ENCODE data around the gene PDE4D. TPM values are rescaled to one million over a fixed set of nuclear protein-coding genes. Genes with fewer than 3 reads are reported as not detected.

The PDE4D gene
- total RNA-seq, 2 donors from 2014 or later: 116 to 154 TPM

DNA sequence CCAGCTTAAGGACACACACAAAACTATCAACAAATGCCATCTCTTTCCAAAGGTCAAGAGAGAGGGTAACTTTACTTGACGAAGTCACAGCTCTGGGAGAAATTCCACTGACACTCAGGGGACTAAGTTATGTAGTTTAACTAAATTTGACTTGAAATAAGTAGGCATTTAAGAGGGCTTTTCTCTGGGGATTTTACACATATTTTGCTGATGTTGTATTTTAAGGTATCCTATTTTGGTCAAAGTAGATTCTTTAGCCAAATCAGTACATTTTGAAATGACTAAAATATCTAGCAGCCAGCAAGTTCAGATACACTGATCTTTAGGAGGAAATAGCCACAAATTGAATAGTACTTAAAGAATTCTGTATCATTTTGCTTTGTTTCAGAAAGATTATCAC, 652.0 kb downstream of the PDE4D start:
- peaks cover 53% of the 10 kb centered on the region for H3K27me3 Mint-ChIP-seq (ENCODE audit: low read depth)
- ATAC-seq (replicated peaks in 1 of 2): no peak
- H3K4me3 Mint-ChIP-seq: no peak overlapping the region

DNA sequence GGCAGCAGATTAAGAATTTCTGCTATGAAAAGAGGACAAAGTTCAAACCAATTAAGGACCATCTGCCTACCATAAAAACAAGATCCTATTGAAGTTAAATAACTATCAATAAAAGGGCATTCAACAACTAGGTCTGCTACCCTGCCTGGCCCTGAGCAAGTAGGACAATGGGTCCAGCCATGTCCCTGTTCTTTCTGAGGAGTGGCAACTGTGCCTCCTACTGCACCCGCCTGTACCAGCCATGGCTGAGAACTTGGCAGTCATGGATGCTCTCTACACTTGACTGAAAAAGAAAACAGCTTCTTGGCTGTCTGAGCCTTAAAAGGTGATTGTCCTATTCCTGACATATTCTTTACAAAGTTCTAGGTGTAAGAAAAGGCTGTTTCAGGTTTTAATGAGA, 652.4 kb downstream of the PDE4D start:
- Mint-ChIP-seq H3K27ac (no peak overlapping the region), H3K27me3 (ENCODE audit: low read depth) (peaks cover 57% of the 10 kb centered on the region), H3K9me3 (no peaks in the 10 kb centered on the region), H3K36me3 (ENCODE audit: insufficient read depth in 2 of 2) (no peaks in the 10 kb centered on the region), H3K4me1 (ENCODE audit: low read depth) (peaks cover 27% of the 10 kb centered on the region), H3K4me3 (no peak overlapping the region)
- ATAC-seq (replicated peaks in 1 of 2): no peak
- no peak for DNase-seq

More for the DNA sequence above, 652.0 kb downstream of the PDE4D start:
- Mint-ChIP-seq H3K27ac (no peak overlapping the region), H3K9me3 (no peaks in the 10 kb centered on the region), H3K36me3 (ENCODE audit: insufficient read depth in 2 of 2) (no peaks in the 10 kb centered on the region), H3K4me1 (ENCODE audit: low read depth) (peaks cover 30% of the 10 kb centered on the region)
- DNase-seq: no peak

DNA sequence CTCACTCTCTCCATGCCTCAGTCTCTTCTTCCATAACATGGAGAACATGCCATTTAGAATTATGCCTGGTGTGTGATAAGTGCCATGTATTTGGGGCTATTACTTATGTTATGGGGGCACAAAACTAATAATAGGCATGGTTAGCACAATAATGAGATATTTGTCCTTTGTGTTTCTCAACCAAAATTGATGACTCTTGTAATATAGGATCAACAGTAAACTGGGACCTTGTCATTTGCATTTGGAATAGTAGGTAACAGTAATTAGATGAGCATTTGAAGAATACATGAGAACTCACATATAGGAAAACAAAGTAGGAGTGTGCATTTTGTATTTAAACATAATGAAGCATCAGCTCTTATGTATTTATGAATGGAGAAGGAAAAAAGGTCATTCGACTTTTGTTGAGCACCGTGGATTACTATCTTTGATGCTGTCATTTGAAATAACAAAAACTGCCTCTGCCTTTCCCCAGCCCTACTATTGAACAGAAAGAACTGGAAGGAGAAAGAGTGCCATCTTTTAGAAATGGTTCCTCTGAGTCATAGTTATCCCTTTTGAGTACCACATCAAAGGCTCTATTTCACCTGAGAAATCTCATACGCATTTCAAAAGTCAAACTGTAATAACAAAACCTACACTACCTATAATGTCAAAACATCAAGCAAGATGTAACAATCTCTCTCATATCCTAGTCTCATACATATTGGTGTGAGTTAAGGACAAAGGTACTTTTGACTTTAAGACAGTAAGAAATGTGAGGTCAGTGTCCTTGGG, 655.2 kb downstream of the PDE4D start:
- Mint-ChIP-seq H3K4me3 (peak overlapping the region in 1 of 2 donors; percentile 34), H3K4me1 (ENCODE audit: low read depth) (peaks cover 27% of the 10 kb centered on the region), H3K27ac (peak overlapping the region; percentile 30), H3K9me3 (no peaks in the 10 kb centered on the region), H3K27me3 (ENCODE audit: low read depth) (peaks cover 81% of the 10 kb centered on the region), H3K36me3 (ENCODE audit: insufficient read depth in 2 of 2) (no peaks in the 10 kb centered on the region)
- ATAC-seq (replicated peaks in 1 of 2) (peak; percentile 94 to 96), DNase-seq (peak; percentile 19 to 24)

DNA sequence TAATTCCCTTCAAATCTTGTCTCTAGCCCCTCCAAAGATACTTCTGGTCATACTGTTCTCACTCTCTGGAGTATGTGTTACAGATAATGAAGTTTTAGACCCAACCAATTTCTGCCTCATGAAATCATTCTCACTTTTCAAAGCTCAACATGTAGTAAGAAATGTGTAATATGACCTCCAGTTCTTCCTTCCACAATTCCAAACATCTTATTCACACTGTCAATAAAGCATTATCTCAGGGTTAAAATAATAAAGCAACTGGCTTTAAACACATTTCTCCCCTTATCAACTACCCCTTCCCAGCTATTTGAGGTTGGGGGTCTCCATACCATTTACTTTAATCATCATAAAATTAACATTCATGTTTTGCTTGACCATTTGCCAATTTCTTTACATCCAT, 656.5 kb downstream of the PDE4D start:
- Mint-ChIP-seq H3K9me3 (no peaks in the 10 kb centered on the region), H3K27ac (no peak overlapping the region), H3K36me3 (ENCODE audit: insufficient read depth in 2 of 2) (no peaks in the 10 kb centered on the region), H3K27me3 (ENCODE audit: low read depth) (peaks cover 80% of the 10 kb centered on the region), H3K4me3 (no peak overlapping the region), H3K4me1 (ENCODE audit: low read depth) (peaks cover 28% of the 10 kb centered on the region)
- ATAC-seq (replicated peaks in 1 of 2): no peak
- DNase-seq: no peak

DNA sequence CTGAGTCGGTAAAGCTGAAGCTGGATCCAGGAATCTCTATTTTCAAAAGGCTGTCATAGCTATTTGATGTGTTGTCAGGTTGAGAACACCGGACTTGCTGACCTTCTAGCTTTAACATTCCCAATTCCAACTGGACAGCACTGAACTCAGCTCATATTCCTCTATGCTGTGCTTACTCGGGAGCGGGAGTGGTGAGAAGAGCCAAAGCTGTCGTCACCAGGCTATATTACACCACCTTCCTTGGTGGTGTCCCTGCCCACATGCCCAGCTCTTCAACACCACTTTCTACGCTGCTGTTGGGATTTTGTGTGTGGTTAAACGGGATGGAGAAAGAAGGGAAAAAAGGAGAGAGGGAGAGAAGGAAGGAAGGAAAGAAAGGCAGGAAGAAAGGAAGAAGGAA, 657.1 kb downstream of the PDE4D start:
- no peaks in the 10 kb centered on the region for H3K9me3 Mint-ChIP-seq
- H3K27ac Mint-ChIP-seq: no peak overlapping the region
- ATAC-seq (replicated peaks in 1 of 2) (no peak), DNase-seq (no peak)
- no peak overlapping the region for H3K4me3 Mint-ChIP-seq
- H3K36me3 Mint-ChIP-seq (ENCODE audit: insufficient read depth in 2 of 2): no peaks in the 10 kb centered on the region
- H3K27me3 Mint-ChIP-seq (ENCODE audit: low read depth): peaks cover 80% of the 10 kb centered on the region
- peaks cover 34% of the 10 kb centered on the region for H3K4me1 Mint-ChIP-seq (ENCODE audit: low read depth)

DNA sequence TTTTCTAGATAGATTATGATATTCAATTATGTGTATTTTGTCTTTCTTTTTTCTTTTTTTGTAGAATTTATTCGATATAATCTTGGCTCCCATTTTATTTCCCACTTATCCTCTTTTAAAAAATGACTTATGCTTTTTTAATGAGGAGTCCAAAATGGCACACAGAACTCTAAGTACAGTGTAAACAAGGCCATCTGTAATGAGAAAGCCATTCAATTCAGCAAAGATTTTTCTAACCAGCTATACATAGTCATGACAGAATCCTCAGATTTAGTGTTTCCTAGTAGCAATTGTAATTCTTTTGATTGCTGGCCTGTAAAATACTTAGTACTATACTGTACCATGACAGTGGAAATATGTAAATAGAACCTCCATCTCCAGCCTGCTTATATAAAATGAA, 659.3 kb downstream of the PDE4D start:
- H3K36me3 Mint-ChIP-seq (ENCODE audit: insufficient read depth in 2 of 2): no peaks in the 10 kb centered on the region
- no peak for ATAC-seq (replicated peaks in 1 of 2)

DNA sequence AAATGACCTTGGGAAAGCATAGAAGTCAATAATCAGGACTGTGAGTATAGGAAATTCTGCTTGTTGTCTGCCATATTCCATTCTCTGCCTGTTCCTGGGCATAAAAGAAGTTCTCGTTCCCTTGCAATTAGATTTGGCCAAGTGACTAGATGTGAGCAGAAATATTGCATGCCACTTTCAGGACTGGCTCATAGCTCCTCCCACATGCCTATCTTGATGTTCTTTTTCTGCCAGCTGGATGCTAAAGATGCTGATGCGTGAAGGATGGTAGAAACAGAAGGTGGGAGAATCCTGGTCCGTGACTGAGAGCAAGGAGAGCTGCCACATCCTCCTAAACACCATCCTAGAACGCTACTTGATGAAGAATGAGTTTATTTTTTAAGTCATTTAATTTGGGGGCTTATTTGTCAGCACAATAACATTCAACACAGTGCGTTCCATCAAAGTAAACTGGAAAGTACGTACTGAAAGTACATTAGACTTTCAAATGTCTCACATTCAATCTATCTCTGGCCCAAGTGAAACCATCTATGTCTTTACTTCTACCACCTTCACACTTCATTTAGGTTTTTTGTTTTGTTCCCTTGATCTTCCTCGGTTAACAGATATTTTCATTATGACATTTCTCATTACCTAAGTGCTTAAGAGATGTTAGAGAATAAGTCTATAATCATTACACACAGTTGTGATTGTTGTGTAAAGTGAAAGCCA, 662.1 kb downstream of the PDE4D start:
- H3K27me3 Mint-ChIP-seq (ENCODE audit: low read depth): peaks cover 82% of the 10 kb centered on the region
- ATAC-seq (replicated peaks in 1 of 2) (peak in 1 of 2 donors; percentile 32), DNase-seq (no peak)
- peaks cover 9% of the 10 kb centered on the region for H3K4me1 Mint-ChIP-seq (ENCODE audit: low read depth)
- no peak overlapping the region for H3K27ac Mint-ChIP-seq
- no peak overlapping the region for H3K4me3 Mint-ChIP-seq
- no peaks in the 10 kb centered on the region for H3K36me3 Mint-ChIP-seq (ENCODE audit: insufficient read depth in 2 of 2)
- H3K9me3 Mint-ChIP-seq: no peaks in the 10 kb centered on the region

More for the DNA sequence above, 659.3 kb downstream of the PDE4D start:
- no peak overlapping the region for H3K27ac Mint-ChIP-seq
- no peak for DNase-seq
- H3K4me1 Mint-ChIP-seq (ENCODE audit: low read depth): peaks cover 27% of the 10 kb centered on the region
- H3K9me3 Mint-ChIP-seq: no peaks in the 10 kb centered on the region
- no peak overlapping the region for H3K4me3 Mint-ChIP-seq
- peaks cover 72% of the 10 kb centered on the region for H3K27me3 Mint-ChIP-seq (ENCODE audit: low read depth)

DNA sequence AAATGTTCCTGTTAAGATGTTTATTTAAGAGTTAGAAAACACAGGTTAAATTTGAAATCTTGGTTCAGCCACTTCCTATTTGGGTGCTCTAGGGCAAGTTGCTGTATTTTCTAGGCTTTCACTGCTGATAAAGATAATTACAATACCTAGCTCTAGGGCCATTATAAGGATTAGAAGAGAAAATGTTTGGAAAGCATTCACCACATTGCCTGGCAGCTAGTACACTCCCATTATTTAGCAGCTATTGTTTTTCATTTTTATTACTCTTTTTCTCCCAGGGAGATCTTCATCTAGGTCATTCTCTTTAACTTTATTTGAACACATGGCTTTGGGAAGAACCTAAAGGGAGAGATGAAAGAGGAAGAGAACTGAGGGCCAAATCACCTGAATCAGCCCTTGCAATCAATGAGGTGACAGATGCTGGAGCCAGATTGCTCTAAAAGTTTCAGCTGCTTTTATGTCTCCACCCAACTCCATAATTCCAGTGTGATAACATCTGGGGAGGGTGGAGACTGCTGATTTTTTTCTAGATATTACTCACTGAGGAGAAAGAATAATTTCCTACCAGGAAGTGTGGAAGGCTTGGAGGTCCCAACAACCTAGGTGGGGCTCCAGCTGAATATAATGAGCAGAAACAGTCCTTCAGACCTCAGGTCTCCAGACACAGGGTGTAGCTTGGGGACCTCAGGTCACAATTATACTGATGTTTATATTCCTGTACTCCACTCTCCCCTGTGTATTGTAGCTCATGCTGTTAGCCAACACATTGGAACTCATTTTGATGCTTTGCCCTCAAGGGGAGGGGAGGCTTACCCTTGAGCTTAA, 670.6 kb downstream of the PDE4D start:
- H3K4me1 Mint-ChIP-seq (ENCODE audit: low read depth): peaks cover 3% of the 10 kb centered on the region
- H3K27ac Mint-ChIP-seq: no peak overlapping the region
- DNase-seq (no peak), ATAC-seq (replicated peaks in 1 of 2) (no peak)
- H3K36me3 Mint-ChIP-seq (ENCODE audit: insufficient read depth in 2 of 2): no peaks in the 10 kb centered on the region
- peaks cover 25% of the 10 kb centered on the region for H3K27me3 Mint-ChIP-seq (ENCODE audit: low read depth)
- no peak overlapping the region for H3K4me3 Mint-ChIP-seq
- H3K9me3 Mint-ChIP-seq: peaks cover 1 to 3% of the 10 kb centered on the region in 2 donors

DNA sequence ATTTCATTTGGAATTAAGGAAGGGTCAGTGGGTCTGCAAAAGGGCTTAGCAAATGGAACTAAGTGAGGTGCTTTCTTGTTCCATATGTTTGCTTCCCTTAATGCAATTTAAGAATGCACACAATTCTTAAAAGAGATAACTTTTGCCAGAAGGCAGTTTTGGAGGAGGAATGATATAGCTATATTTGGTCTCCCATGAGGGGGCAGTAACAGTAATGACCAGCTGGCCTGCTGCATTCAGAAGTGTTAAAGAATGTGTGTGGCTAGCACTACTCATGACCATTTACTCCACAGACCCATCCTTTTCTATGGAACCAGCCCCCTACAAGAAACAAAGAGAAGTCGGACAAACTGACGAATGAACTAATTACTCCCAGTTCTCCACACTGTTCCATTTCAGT, 671.8 kb downstream of the PDE4D start:
- Mint-ChIP-seq H3K27ac (no peak overlapping the region), H3K9me3 (peaks cover 1 to 3% of the 10 kb centered on the region in 2 donors), H3K27me3 (ENCODE audit: low read depth) (peaks cover 15% of the 10 kb centered on the region), H3K36me3 (ENCODE audit: insufficient read depth in 2 of 2) (no peaks in the 10 kb centered on the region), H3K4me1 (ENCODE audit: low read depth) (peaks cover 3% of the 10 kb centered on the region), H3K4me3 (no peak overlapping the region)
- no peak for DNase-seq
- ATAC-seq (replicated peaks in 1 of 2): no peak

DNA sequence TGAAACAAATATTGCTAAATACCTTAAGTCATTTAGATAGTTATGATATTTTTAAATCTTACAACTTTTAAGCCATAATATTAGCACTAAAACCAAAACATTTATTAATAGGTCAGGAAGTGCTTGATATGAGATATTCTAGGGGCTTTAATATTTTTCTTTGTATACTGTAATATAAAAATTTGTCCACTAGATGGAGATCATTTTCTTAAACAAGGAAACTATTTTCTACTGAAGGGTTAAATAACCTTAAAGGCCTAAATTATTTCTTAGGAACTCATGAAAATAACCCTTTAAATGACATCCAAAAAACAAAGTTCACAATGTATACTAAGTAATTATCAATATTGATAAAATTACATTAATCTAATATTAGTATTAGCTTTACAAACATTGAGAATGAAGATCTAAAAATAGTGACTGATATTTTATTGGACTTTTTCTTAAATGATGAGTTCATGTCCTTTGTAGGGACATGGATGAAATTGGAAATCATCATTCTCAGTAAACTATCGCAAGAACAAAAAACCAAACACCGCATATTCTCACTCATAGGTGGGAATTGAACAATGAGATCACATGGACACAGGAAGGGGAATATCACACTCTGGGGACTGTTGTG, 675.0 kb downstream of the PDE4D start:
- Mint-ChIP-seq H3K27me3 (ENCODE audit: low read depth) (peaks cover 37% of the 10 kb centered on the region), H3K4me1 (ENCODE audit: low read depth) (peaks cover 3% of the 10 kb centered on the region), H3K36me3 (ENCODE audit: insufficient read depth in 2 of 2) (no peaks in the 10 kb centered on the region), H3K27ac (no peak overlapping the region), H3K9me3 (no peaks in the 10 kb centered on the region), H3K4me3 (no peak overlapping the region)
- no peak for ATAC-seq (replicated peaks in 1 of 2)
- DNase-seq: no peak

DNA sequence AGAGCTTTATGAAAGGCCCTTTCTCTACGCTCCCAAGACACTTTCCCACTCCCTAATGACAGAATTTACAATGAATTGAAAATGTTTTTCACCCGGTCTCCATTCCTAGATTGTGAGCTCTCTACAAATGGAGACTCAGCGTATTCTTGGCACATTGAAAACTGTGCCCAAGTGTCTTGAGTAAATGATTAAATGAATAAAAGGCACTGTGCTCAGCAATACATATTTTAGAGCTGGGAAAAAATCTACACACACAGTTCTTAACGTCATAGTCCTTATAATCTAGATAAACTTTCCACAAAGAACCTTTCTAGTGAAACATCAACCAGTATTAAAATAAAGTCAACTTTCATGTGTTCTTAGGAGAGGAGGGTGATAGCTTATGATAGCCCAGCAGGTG, 676.7 kb downstream of the PDE4D start:
- H3K4me1 Mint-ChIP-seq (ENCODE audit: low read depth): peaks cover 3% of the 10 kb centered on the region
- ATAC-seq (replicated peaks in 1 of 2): no peak
- H3K27me3 Mint-ChIP-seq (ENCODE audit: low read depth): peaks cover 40% of the 10 kb centered on the region
- no peaks in the 10 kb centered on the region for H3K9me3 Mint-ChIP-seq
- no peak overlapping the region for H3K4me3 Mint-ChIP-seq
- no peak overlapping the region for H3K27ac Mint-ChIP-seq
- no peak for DNase-seq
- no peaks in the 10 kb centered on the region for H3K36me3 Mint-ChIP-seq (ENCODE audit: insufficient read depth in 2 of 2)

DNA sequence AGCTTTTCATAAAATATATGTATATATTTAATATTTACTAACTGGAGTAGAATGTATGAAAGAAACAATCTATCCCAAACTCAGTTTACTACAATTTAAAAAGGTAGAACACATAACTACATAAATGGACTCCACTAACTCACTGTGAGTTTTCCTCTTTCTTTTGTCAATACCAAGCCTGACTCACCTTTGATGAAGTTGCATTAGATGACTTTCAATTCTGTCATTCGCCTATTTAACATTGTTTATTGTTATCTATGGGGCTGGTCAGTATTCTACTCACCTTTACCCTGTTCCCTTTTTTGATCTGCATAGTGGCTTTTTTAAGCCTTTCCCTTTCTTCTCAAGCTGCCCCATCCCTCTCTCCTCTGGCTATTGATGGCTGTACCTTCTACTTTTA, 680.9 kb downstream of the PDE4D start:
- no peaks in the 10 kb centered on the region for H3K36me3 Mint-ChIP-seq (ENCODE audit: insufficient read depth in 2 of 2)
- H3K9me3 Mint-ChIP-seq: no peaks in the 10 kb centered on the region
- no peak for ATAC-seq (replicated peaks in 1 of 2)
- H3K4me3 Mint-ChIP-seq: no peak overlapping the region
- DNase-seq: no peak
- H3K27ac Mint-ChIP-seq: no peak overlapping the region
- peaks cover 39% of the 10 kb centered on the region for H3K27me3 Mint-ChIP-seq (ENCODE audit: low read depth)
- peaks cover 6% of the 10 kb centered on the region for H3K4me1 Mint-ChIP-seq (ENCODE audit: low read depth)

Measured in activated T-cell treated with anti-CD3 and anti-CD28 coated beads, Interleukin-2, amount 50 U/mL, for 72 hours (primary cell).